HepG2 (cell line): ENCODE measurements around the gene CD7. TPM values are rescaled to one million over a fixed set of nuclear protein-coding genes. Genes with fewer than 3 reads are reported as not detected.
A peak's percentile ranks its signal among the peaks of the same experiment; 100 is the strongest.

ENCODE experiments used
- CAMTA2 ChIP-seq: sonication (generic); formaldehyde crosslinking; IDR thresholded peaks from 2 replicates; pipeline ENCODE4 v1.4.0; 2020; ENCODE audit warnings: mild to moderate bottlenecking, missing genetic modification reagents, borderline replicate concordance
- CCAR2 ChIP-seq: fragments of 200-400 bp; formaldehyde crosslinking; optimal IDR thresholded peaks from 2 replicates; pipeline ENCODE3; 2018; ENCODE audit warnings: low read depth, mild to moderate bottlenecking, low read length, moderate library complexity
- EZH2 ChIP-seq: conservative IDR thresholded peaks from 2 replicates; pipeline ENCODE4 v1.6.1; 2012; ENCODE audit warnings: mild to moderate bottlenecking, low read depth, low read length, moderate library complexity
- HES4 ChIP-seq: sonication (generic); formaldehyde crosslinking; IDR thresholded peaks from 2 replicates; pipeline ENCODE4 v1.9.0; 2021; ENCODE audit warnings: mild to moderate bottlenecking, missing genetic modification reagents, borderline replicate concordance
- IRX3 ChIP-seq: sonication (generic); formaldehyde crosslinking; IDR thresholded peaks from 2 replicates; pipeline ENCODE4 v1.8.1; 2023; ENCODE audit warnings: mild to moderate bottlenecking, low read depth, missing genetic modification reagents, borderline replicate concordance
- KLF15 ChIP-seq: sonication (generic); formaldehyde crosslinking; IDR thresholded peaks from 2 replicates; pipeline ENCODE4 v1.8.1; 2023; ENCODE audit warnings: borderline replicate concordance, mild to moderate bottlenecking, inconsistent platforms, missing genetic modification reagents, mixed read lengths
- MYC ChIP-seq: sonication (generic); formaldehyde crosslinking; IDR thresholded peaks from 2 replicates; pipeline ENCODE4 v1.9.0; 2021; ENCODE audit warnings: missing genetic modification reagents, borderline replicate concordance
- NFIB ChIP-seq: sonication (generic); formaldehyde crosslinking; IDR thresholded peaks from 2 replicates; pipeline ENCODE4 v1.9.0; 2021; ENCODE audit warnings: missing genetic modification reagents, mild to moderate bottlenecking, borderline replicate concordance
- NFIC ChIP-seq: IDR thresholded peaks from 2 replicates; pipeline ENCODE4 v1.6.1; 2012; ENCODE audit warnings: mild to moderate bottlenecking, low read length, inconsistent platforms
- NR2F1 ChIP-seq, 2 experiments: fragments of 450-650 bp in 1 of 2; formaldehyde crosslinking in 1 of 2; IDR thresholded peaks; 2 replicates each; pipeline versions ENCODE4 v1.5.0 to v1.6.1; 2016 to 2020; ENCODE audit warnings: mild to moderate bottlenecking in 1 of 2, missing compliant biosample characterization in 1 of 2, missing genetic modification reagents in 1 of 2, moderate library complexity in 1 of 2
- PLRG1 ChIP-seq: fragments of 450-650 bp; conservative IDR thresholded peaks from 2 replicates; pipeline ENCODE4 v1.6.1; 2016
- ZBTB8A ChIP-seq: sonication (generic); formaldehyde crosslinking; IDR thresholded peaks from 2 replicates; pipeline ENCODE4 v1.4.0; 2020; ENCODE audit warnings: mild to moderate bottlenecking, low read depth, missing genetic modification reagents, borderline replicate concordance
- ZFP36L1 ChIP-seq: sonication (generic); formaldehyde crosslinking; IDR thresholded peaks from 2 replicates; pipeline ENCODE4 v1.8.0; 2022; ENCODE audit warnings: mild to moderate bottlenecking, missing genetic modification reagents, moderate library complexity
- ZKSCAN5 ChIP-seq: sonication (generic); formaldehyde crosslinking; IDR thresholded peaks from 2 replicates; pipeline ENCODE4 v1.5.1; 2020; ENCODE audit warnings: mild to moderate bottlenecking, missing genetic modification reagents
- ZMYM3 ChIP-seq: sonication (generic); formaldehyde crosslinking; IDR thresholded peaks from 2 replicates; pipeline ENCODE4 v1.5.1; 2020; ENCODE audit warnings: mild to moderate bottlenecking, missing genetic modification reagents
- ZNF225 ChIP-seq: sonication (generic); formaldehyde crosslinking; IDR thresholded peaks from 2 replicates; pipeline ENCODE4 v1.4.0; 2020; ENCODE audit warnings: mild to moderate bottlenecking, missing genetic modification reagents
- ZNF441 ChIP-seq: sonication (generic); formaldehyde crosslinking; IDR thresholded peaks from 2 replicates; pipeline ENCODE4 v1.7.0; 2021; ENCODE audit warnings: missing genetic modification reagents, borderline replicate concordance
- ZNF563 ChIP-seq: sonication (generic); formaldehyde crosslinking; IDR thresholded peaks from 2 replicates; pipeline ENCODE4 v1.8.0; 2022; ENCODE audit warnings: mild to moderate bottlenecking, moderate library complexity, missing genetic modification reagents
- ZNF761 ChIP-seq: sonication (generic); formaldehyde crosslinking; conservative IDR thresholded peaks from 2 replicates; pipeline ENCODE4 v1.4.0; 2020; ENCODE audit warnings: mild to moderate bottlenecking, missing genetic modification reagents
- ZNF773 ChIP-seq: sonication (generic); formaldehyde crosslinking; IDR thresholded peaks from 2 replicates; pipeline ENCODE4 v1.4.0; 2020; ENCODE audit warnings: missing genetic modification reagents, borderline replicate concordance
- ZNF780A ChIP-seq: sonication (generic); formaldehyde crosslinking; IDR thresholded peaks from 2 replicates; pipeline ENCODE4 v1.8.0; 2022; ENCODE audit warnings: mild to moderate bottlenecking, missing genetic modification reagents, moderate library complexity
- polyA plus RNA-seq, 8 experiments: library from polyadenylated mRNA; depleted of rRNA in 3 of 8; stranded (reverse) in 7 of 8; unstranded in 1 of 8; fragments of >200 nt; fragmentation: Illumina TruSeq in 4 of 8; extraction: Trizol in 4 of 8; gene quantifications; 2 replicates each; pipeline versions ENCODE4 v1.2.1 to v1.2.3, GENCODE V29; 2011 to 2016; ENCODE audit warnings: low read depth in 4 of 8, missing spikeins in 1 of 8, mixed read lengths in 1 of 8; ENCODE audit not compliant: insufficient read depth in 1 of 8
- total RNA-seq, 5 experiments: library from RNA; depleted of rRNA; stranded (reverse); fragments of >200 nt; fragmentation: Illumina TruSeq; extraction: Trizol; gene quantifications; 2 replicates each; pipeline ENCODE4 v1.2.3, GENCODE V29; 2016; ENCODE audit warnings: low read depth in 1 of 5
- TF ChIP-seq, protein P1 (sequence below): sonication (generic); formaldehyde crosslinking; IDR thresholded peaks from 2 replicates; pipeline ENCODE4 v1.4.0; 2020; ENCODE audit warnings: missing genetic modification reagents
- TF ChIP-seq, protein P2 (sequence below): IDR thresholded peaks from 2 replicates; pipeline ENCODE4 v1.6.1; 2016; ENCODE audit warnings: low read depth, borderline replicate concordance
- TF ChIP-seq, protein P3 (sequence below): IDR thresholded peaks from 2 replicates; pipeline ENCODE4 v1.6.1; 2016; ENCODE audit warnings: low read depth, control low read depth
- TF ChIP-seq, protein P4 (sequence below): sonication (generic); formaldehyde crosslinking; IDR thresholded peaks from 2 replicates; pipeline ENCODE4 v1.5.0; 2020; ENCODE audit warnings: missing genetic modification reagents

The CD7 gene
- total and polyA plus RNA-seq, 2 of the 13 experiments (the other 11 are each of a cell fraction or from before 2014, with no cell fraction given): 67.6 to 76.4 TPM

DNA sequence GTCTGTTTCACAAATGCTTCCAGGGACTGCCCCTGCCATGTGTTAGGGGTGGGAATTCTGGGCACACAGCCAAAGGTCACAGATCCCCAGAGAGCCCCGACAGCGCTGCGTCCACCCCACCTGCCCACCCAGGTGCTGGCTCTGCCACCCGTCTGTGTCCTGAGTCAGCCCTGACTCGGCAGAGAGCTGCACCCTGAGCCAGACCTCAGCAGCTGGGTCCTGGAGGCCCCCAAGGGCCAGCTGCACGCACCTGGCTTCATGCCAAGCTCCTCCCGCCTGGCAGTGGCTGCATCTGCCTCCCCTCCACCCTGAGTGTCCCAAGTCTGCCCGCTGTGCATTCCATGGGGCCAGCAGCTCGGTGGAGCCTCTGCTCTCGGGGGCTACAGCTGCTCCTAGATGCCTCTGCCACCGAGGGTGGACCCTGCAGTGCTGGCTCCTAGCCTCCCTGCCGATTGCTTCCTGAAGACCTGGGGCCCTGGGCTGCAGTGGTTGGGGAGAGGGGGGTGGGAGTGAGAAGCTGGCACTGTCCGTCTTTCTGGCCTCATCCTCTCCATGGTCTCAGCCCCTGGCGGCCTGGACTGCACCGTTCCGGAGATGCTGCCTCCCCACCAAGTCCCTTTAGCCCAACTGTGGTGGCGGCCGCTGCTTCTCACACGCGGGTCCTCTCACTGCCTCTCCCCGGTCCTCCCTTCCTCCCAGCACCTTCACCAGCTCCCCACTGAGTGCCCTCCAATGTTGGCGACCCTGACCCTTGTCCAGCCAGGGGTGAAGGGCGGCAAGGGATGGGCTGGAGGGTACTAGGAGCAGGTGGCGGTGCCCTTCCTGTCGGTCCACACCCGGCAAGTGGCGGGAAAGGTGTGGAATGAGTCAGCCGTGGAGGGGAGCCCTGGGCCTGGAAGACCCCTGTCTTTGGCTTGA is 13.2 kb upstream of the CD7 start (continued):
- peak in 1 of 2 experiments; percentile 42; a peak in 1 of 4 replicates for TF ChIP-seq NR2F1 (CRISPR knock-in tag; IDR thresholded peaks at IDR 0.05)
- no peak for TF ChIP-seq ZNF563
- no peak for TF ChIP-seq KLF15 (CRISPR knock-in tag)
- TF ChIP-seq ZNF773 (CRISPR knock-in tag): no peak
- TF ChIP-seq ZMYM3 (CRISPR knock-in tag): peak; percentile 82
- TF ChIP-seq MYC (CRISPR knock-in tag): peak; percentile 61; the same call in 1 of the 2 replicates
- no peak for TF ChIP-seq ZKSCAN5
- TF ChIP-seq ZNF780A (CRISPR knock-in tag): no peak
- TF ChIP-seq CCAR2: no peak
- TF ChIP-seq ZBTB8A (CRISPR knock-in tag): peak; percentile 69; the same call in 1 of the 2 replicates
- TF ChIP-seq EZH2: no peak
- peak; percentile 97; the same call in 1 of the 2 replicates for TF ChIP-seq NFIB
- TF ChIP-seq, protein P1, sequence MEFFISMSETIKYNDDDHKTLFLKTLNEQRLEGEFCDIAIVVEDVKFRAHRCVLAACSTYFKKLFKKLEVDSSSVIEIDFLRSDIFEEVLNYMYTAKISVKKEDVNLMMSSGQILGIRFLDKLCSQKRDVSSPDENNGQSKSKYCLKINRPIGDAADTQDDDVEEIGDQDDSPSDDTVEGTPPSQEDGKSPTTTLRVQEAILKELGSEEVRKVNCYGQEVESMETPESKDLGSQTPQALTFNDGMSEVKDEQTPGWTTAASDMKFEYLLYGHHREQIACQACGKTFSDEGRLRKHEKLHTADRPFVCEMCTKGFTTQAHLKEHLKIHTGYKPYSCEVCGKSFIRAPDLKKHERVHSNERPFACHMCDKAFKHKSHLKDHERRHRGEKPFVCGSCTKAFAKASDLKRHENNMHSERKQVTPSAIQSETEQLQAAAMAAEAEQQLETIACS (CRISPR knock-in tag): no peak
- no peak for TF ChIP-seq ZNF225 (CRISPR knock-in tag)
- TF ChIP-seq ZFP36L1: no peak
- TF ChIP-seq ZNF441: peak; percentile 69; the same call in 1 of the 2 replicates
- TF ChIP-seq CAMTA2: no peak; the same call in 1 of the 2 replicates
- TF ChIP-seq PLRG1: no peak
- peak; percentile 97; the same call in 1 of the 2 replicates for TF ChIP-seq NFIC
- peak; percentile 83 for TF ChIP-seq ZNF761 (CRISPR knock-in tag)
- TF ChIP-seq, protein P2, sequence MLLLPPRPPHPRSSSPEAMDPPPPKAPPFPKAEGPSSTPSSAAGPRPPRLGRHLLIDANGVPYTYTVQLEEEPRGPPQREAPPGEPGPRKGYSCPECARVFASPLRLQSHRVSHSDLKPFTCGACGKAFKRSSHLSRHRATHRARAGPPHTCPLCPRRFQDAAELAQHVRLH: no peak; the same call in 1 of the 2 replicates
- TF ChIP-seq HES4 (CRISPR knock-in tag): no peak
- TF ChIP-seq, protein P3, sequence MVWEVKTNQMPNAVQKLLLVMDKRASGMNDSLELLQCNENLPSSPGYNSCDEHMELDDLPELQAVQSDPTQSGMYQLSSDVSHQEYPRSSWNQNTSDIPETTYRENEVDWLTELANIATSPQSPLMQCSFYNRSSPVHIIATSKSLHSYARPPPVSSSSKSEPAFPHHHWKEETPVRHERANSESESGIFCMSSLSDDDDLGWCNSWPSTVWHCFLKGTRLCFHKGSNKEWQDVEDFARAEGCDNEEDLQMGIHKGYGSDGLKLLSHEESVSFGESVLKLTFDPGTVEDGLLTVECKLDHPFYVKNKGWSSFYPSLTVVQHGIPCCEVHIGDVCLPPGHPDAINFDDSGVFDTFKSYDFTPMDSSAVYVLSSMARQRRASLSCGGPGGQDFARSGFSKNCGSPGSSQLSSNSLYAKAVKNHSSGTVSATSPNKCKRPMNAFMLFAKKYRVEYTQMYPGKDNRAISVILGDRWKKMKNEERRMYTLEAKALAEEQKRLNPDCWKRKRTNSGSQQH: no peak
- TF ChIP-seq, protein P4, sequence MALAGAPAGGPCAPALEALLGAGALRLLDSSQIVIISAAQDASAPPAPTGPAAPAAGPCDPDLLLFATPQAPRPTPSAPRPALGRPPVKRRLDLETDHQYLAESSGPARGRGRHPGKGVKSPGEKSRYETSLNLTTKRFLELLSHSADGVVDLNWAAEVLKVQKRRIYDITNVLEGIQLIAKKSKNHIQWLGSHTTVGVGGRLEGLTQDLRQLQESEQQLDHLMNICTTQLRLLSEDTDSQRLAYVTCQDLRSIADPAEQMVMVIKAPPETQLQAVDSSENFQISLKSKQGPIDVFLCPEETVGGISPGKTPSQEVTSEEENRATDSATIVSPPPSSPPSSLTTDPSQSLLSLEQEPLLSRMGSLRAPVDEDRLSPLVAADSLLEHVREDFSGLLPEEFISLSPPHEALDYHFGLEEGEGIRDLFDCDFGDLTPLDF (CRISPR knock-in tag): no peak
- TF ChIP-seq IRX3 (CRISPR knock-in tag): no peak
